ENCODE data around the gene MECP2.

Gene MECP2

DNA sequence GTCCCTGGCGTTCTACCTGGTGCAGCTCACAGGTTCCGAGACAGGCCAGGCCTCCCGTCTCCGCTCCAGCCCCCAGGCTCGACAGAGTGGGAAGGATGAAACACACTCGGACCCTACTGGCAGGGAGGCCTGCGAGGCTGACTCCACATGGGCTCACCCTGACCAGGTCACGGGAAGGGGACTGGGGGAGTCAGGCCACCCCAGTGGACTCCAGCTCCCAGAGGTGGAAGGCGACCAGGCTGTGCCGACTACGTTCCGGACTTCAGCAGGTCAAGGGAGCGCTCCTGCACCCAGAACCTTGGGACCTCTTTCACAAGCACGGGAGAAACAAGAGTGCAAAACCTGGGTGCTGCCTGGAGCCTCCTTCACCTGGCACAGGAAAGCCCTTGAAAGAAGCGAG is 73.2 kb downstream of the MECP2 start:
- ATAC-seq: no peak
- TF ChIP-seq ZNF8 (CRISPR knock-in tag; IDR thresholded peaks at IDR 0.05) (no peak), ARNTL (CRISPR knock-in tag; IDR thresholded peaks at IDR 0.05; ENCODE audit: borderline replicate concordance, low read depth) (no peak), ZC3H10 (CRISPR knock-in tag; IDR thresholded peaks at IDR 0.05) (no peak), ESRRG (CRISPR knock-in tag; IDR thresholded peaks at IDR 0.05) (no peak)
- TF ChIP-seq, protein P1, sequence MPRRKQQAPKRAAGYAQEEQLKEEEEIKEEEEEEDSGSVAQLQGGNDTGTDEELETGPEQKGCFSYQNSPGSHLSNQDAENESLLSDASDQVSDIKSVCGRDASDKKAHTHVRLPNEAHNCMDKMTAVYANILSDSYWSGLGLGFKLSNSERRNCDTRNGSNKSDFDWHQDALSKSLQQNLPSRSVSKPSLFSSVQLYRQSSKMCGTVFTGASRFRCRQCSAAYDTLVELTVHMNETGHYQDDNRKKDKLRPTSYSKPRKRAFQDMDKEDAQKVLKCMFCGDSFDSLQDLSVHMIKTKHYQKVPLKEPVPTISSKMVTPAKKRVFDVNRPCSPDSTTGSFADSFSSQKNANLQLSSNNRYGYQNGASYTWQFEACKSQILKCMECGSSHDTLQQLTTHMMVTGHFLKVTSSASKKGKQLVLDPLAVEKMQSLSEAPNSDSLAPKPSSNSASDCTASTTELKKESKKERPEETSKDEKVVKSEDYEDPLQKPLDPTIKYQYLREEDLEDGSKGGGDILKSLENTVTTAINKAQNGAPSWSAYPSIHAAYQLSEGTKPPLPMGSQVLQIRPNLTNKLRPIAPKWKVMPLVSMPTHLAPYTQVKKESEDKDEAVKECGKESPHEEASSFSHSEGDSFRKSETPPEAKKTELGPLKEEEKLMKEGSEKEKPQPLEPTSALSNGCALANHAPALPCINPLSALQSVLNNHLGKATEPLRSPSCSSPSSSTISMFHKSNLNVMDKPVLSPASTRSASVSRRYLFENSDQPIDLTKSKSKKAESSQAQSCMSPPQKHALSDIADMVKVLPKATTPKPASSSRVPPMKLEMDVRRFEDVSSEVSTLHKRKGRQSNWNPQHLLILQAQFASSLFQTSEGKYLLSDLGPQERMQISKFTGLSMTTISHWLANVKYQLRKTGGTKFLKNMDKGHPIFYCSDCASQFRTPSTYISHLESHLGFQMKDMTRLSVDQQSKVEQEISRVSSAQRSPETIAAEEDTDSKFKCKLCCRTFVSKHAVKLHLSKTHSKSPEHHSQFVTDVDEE (CRISPR knock-in tag; IDR thresholded peaks at IDR 0.05): no peak

DNA sequence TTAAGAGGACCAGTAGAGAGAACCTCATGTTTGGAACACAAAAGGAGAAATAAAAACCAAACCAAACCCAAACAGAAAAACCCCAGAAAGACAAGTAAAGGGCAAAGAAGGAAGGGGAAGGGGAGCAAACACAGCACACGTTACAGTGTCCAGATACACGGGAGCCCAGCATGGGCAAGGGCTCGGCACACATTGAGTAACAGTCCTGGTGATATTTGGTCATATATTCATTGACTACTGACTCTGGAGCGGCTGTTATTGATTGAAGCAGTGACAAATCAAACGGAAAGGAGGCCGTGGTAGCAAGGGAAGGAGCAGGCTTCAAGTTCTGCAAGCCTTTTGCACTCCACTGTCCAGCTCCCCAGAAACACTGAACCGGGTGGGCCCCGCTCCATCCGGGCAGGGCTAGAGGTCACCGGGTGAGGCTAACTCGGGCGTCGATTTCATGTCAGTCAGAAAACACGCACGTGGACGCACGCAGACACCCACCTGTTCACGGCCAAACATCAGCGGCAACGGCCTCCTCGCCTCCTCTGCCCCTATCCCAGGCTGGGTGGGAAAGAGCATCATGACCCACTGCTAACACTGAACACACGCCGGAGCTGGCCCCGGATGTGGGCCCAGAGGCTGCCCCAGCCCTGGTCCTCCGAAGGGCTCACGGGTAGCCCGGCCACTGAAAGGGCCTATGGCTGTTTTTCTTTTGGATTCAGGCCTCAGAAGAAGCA is 74.1 kb downstream of the MECP2 start:
- TF ChIP-seq, protein P1 (CRISPR knock-in tag; IDR thresholded peaks at IDR 0.05): no peak
- TF ChIP-seq GLIS3 (CRISPR knock-in tag; IDR thresholded peaks at IDR 0.05) (no peak), ISL1 (CRISPR knock-in tag; IDR thresholded peaks at IDR 0.05) (no peak), ZC3H10 (CRISPR knock-in tag; IDR thresholded peaks at IDR 0.05) (no peak), TCF4 (CRISPR knock-in tag; IDR thresholded peaks at IDR 0.05; ENCODE audit: borderline replicate concordance) (no peak), TOX (CRISPR knock-in tag; IDR thresholded peaks at IDR 0.05; ENCODE audit: borderline replicate concordance) (no peak), CSDC2 (CRISPR knock-in tag; IDR thresholded peaks at IDR 0.05) (no peak), ZNF8 (CRISPR knock-in tag; IDR thresholded peaks at IDR 0.05) (no peak), ZFP30 (CRISPR knock-in tag; IDR thresholded peaks at IDR 0.05) (no peak), RARB (CRISPR knock-in tag; IDR thresholded peaks at IDR 0.05) (no peak), ZFP3 (CRISPR knock-in tag; IDR thresholded peaks at IDR 0.05) (no peak), ESRRG (CRISPR knock-in tag; IDR thresholded peaks at IDR 0.05) (no peak), SNAI2 (CRISPR knock-in tag; IDR thresholded peaks at IDR 0.05) (no peak), ARNTL (CRISPR knock-in tag; IDR thresholded peaks at IDR 0.05; ENCODE audit: borderline replicate concordance, low read depth) (no peak)
- TF ChIP-seq, protein P2, sequence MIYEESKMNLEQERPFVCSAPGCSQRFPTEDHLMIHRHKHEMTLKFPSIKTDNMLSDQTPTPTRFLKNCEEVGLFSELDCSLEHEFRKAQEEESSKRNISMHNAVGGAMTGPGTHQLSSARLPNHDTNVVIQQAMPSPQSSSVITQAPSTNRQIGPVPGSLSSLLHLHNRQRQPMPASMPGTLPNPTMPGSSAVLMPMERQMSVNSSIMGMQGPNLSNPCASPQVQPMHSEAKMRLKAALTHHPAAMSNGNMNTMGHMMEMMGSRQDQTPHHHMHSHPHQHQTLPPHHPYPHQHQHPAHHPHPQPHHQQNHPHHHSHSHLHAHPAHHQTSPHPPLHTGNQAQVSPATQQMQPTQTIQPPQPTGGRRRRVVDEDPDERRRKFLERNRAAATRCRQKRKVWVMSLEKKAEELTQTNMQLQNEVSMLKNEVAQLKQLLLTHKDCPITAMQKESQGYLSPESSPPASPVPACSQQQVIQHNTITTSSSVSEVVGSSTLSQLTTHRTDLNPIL (CRISPR knock-in tag; IDR thresholded peaks at IDR 0.05; ENCODE audit: low read depth): no peak
- TF ChIP-seq, protein P3, sequence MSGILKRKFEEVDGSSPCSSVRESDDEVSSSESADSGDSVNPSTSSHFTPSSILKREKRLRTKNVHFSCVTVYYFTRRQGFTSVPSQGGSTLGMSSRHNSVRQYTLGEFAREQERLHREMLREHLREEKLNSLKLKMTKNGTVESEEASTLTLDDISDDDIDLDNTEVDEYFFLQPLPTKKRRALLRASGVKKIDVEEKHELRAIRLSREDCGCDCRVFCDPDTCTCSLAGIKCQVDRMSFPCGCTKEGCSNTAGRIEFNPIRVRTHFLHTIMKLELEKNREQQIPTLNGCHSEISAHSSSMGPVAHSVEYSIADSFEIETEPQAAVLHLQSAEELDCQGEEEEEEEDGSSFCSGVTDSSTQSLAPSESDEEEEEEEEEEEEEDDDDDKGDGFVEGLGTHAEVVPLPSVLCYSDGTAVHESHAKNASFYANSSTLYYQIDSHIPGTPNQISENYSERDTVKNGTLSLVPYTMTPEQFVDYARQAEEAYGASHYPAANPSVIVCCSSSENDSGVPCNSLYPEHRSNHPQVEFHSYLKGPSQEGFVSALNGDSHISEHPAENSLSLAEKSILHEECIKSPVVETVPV (CRISPR knock-in tag; IDR thresholded peaks at IDR 0.05): no peak
- TF ChIP-seq, protein P4, sequence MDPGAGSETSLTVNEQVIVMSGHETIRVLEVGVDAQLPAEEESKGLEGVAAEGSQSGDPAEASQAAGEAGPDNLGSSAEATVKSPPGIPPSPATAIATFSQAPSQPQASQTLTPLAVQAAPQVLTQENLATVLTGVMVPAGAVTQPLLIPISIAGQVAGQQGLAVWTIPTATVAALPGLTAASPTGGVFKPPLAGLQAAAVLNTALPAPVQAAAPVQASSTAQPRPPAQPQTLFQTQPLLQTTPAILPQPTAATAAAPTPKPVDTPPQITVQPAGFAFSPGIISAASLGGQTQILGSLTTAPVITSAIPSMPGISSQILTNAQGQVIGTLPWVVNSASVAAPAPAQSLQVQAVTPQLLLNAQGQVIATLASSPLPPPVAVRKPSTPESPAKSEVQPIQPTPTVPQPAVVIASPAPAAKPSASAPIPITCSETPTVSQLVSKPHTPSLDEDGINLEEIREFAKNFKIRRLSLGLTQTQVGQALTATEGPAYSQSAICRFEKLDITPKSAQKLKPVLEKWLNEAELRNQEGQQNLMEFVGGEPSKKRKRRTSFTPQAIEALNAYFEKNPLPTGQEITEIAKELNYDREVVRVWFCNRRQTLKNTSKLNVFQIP (CRISPR knock-in tag; IDR thresholded peaks at IDR 0.05; ENCODE audit: borderline replicate concordance, low read depth): no peak
- ATAC-seq: no peak

DNA sequence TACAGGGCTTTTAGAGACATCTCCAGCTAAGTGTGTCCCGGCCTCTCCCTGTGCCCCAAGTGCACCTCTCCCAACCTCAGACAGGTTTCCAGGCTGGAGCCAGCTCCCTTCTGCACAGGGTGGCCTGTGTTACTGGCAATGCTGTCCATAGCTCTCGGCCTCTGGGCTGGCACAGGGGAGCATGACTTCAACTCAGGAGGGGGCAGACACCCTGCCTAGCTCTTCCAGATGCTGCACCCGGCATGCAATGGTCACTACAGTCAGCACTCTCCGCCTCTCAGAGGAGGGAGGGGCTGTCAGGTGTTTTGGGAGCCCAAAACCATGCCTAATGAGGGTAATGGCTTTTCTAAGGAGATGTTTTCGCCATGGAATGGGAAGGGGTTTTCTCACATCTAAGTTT is 75.4 kb downstream of the MECP2 start:
- TF ChIP-seq, protein P4 (CRISPR knock-in tag; IDR thresholded peaks at IDR 0.05; ENCODE audit: borderline replicate concordance, low read depth): no peak
- TF ChIP-seq PPARA (CRISPR knock-in tag; IDR thresholded peaks at IDR 0.05; ENCODE audit: borderline replicate concordance) (no peak), ZFP3 (CRISPR knock-in tag; IDR thresholded peaks at IDR 0.05) (no peak), ZNF8 (CRISPR knock-in tag; IDR thresholded peaks at IDR 0.05) (no peak), SNAI2 (CRISPR knock-in tag; IDR thresholded peaks at IDR 0.05) (no peak)
- TF ChIP-seq, protein P2 (CRISPR knock-in tag; IDR thresholded peaks at IDR 0.05; ENCODE audit: low read depth): no peak
- ATAC-seq: no peak

Measured in SK-N-SH treated with all-trans-retinoic acid at 6 μM for 48 hours (cell line).